ENCODE data around the gene RUNX2. TPM values are rescaled to one million over a fixed set of nuclear protein-coding genes. Genes with fewer than 3 reads are reported as not detected.

Gene RUNX2
- total and polyA plus RNA-seq, 9 of the 15 experiments (the other 6 are each of a cell fraction or from before 2014, with no cell fraction given) = 0.29 to 1.00 (median 0.43) TPM

- no peak for TF ChIP-seq STAT6 (CRISPR knock-in tag; IDR thresholded peaks at IDR 0.05)
- TF ChIP-seq NCOA6 (IDR thresholded peaks at IDR 0.05) = no peak
- TF ChIP-seq EP300 (IDR thresholded peaks at IDR 0.05; ENCODE audit: low read length) = no peak
- TF ChIP-seq RFX5 (IDR thresholded peaks at IDR 0.05; ENCODE audit: low read depth, low read length) = no peak
- TF ChIP-seq ZNF146 (CRISPR knock-in tag; IDR thresholded peaks at IDR 0.05; ENCODE audit: unreplicated experiment) = no peak
- 0 out of 2 replicates have a peak, but pooled peaks have one; percentile 44 for TF ChIP-seq ZNF197 (CRISPR knock-in tag; IDR thresholded peaks at IDR 0.05; ENCODE audit: low read depth)
- TF ChIP-seq JUN (IDR thresholded peaks at IDR 0.05; ENCODE audit: borderline replicate concordance, low read depth, low read length) = no peak
- no peak for TF ChIP-seq JUN (CRISPR knock-in tag; IDR thresholded peaks at IDR 0.05; ENCODE audit: borderline replicate concordance)
- TF ChIP-seq POLR2B (IDR thresholded peaks at IDR 0.05; ENCODE audit: low read depth, partially characterized antibody) = no peak
- TF ChIP-seq SMAD4 (CRISPR knock-in tag; conservative IDR thresholded peaks at IDR 0.05) = 0 out of 2 replicates have a peak, but pooled peaks have one; percentile 48
- 0 out of 2 replicates have a peak, but pooled peaks have one; percentile 12 for TF ChIP-seq MAFF (IDR thresholded peaks at IDR 0.05; ENCODE audit: low read length)
- no peak for TF ChIP-seq POLR3G (IDR thresholded peaks at IDR 0.05; ENCODE audit: extremely low read depth, insufficient read length, insufficient replicate concordance)
- no peak for TF ChIP-seq MAZ (CRISPR knock-in tag; conservative IDR thresholded peaks at IDR 0.05 in 1 of 2, IDR thresholded peaks at IDR 0.05 in 1 of 2)
- no peak for TF ChIP-seq BMI1 (IDR thresholded peaks at IDR 0.05; ENCODE audit: low read length)
- no peak for TF ChIP-seq HDAC2 (IDR thresholded peaks at IDR 0.05)
- TF ChIP-seq, protein P1, sequence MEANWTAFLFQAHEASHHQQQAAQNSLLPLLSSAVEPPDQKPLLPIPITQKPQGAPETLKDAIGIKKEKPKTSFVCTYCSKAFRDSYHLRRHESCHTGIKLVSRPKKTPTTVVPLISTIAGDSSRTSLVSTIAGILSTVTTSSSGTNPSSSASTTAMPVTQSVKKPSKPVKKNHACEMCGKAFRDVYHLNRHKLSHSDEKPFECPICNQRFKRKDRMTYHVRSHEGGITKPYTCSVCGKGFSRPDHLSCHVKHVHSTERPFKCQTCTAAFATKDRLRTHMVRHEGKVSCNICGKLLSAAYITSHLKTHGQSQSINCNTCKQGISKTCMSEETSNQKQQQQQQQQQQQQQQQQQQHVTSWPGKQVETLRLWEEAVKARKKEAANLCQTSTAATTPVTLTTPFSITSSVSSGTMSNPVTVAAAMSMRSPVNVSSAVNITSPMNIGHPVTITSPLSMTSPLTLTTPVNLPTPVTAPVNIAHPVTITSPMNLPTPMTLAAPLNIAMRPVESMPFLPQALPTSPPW (CRISPR knock-in tag; IDR thresholded peaks at IDR 0.05) = no peak
Measured at GRCh38 chr6:45439861-45440388, 111.8 kb downstream of the RUNX2 start (continued).

Measured in K562 (cell line).